ENCODE data around the gene AUTS2.
A peak's percentile ranks its signal among the peaks of the same experiment; 100 is the strongest.

The AUTS2 gene

GRCh38 chr7:69873512-69873911, 275.2 kb downstream of the AUTS2 start:
- peaks cover 59% of the 10 kb centered on the region for H3K4me1 ChIP-seq (ENCODE audit: insufficient read depth, low read length, severe bottlenecking)
- peaks cover 89% of the 10 kb centered on the region for H3K79me2 ChIP-seq (ENCODE audit: insufficient read depth, low read length)
- H2AFZ ChIP-seq (ENCODE audit: low read length), result no peak overlapping the region
- no peaks in the 10 kb centered on the region for H3F3A ChIP-seq (ENCODE audit: insufficient read depth, low read length)
- H4K20me1 ChIP-seq (ENCODE audit: insufficient read depth, low read length), result no peaks in the 10 kb centered on the region
- no peak for TF ChIP-seq EZH2 (IDR thresholded peaks at IDR 0.05; ENCODE audit: borderline replicate concordance, low read length)
- H3K9me2 ChIP-seq (ENCODE audit: low read depth, low read length), result no peaks in the 10 kb centered on the region
- H3K9me3 ChIP-seq (ENCODE audit: low read length), result no peaks in the 10 kb centered on the region
- no peaks in the 10 kb centered on the region for H3K27me3 ChIP-seq (ENCODE audit: insufficient read depth, low read length)
- H3K36me3 ChIP-seq (ENCODE audit: insufficient read depth, low read length), result no peaks in the 10 kb centered on the region
- peak overlapping the region; percentile 67 for H3K27ac ChIP-seq (ENCODE audit: low read depth, low read length, poor library complexity, severe bottlenecking)
- H3K9ac ChIP-seq (ENCODE audit: low read length), result no peak overlapping the region
- no peak overlapping the region for H3K4me2 ChIP-seq (ENCODE audit: low read length)
- no peak overlapping the region for H3K4me3 ChIP-seq (ENCODE audit: low read depth, low read length, poor library complexity, severe bottlenecking)

GRCh38 chr7:69878015-69878414, 279.7 kb downstream of the AUTS2 start:
- peaks cover 79% of the 10 kb centered on the region for H3K79me2 ChIP-seq (ENCODE audit: insufficient read depth, low read length)
- no peaks in the 10 kb centered on the region for H4K20me1 ChIP-seq (ENCODE audit: insufficient read depth, low read length)
- no peaks in the 10 kb centered on the region for H3F3A ChIP-seq (ENCODE audit: insufficient read depth, low read length)
- peak overlapping the region; percentile 21; the same call in 1 of the 2 replicates for H3K4me2 ChIP-seq (ENCODE audit: low read length)
- no peaks in the 10 kb centered on the region for H3K9me2 ChIP-seq (ENCODE audit: low read depth, low read length)
- H3K4me1 ChIP-seq (ENCODE audit: insufficient read depth, low read length, severe bottlenecking), result peaks cover 77% of the 10 kb centered on the region
- no peak overlapping the region for H3K4me3 ChIP-seq (ENCODE audit: low read depth, low read length, poor library complexity, severe bottlenecking)
- no peaks in the 10 kb centered on the region for H3K27me3 ChIP-seq (ENCODE audit: insufficient read depth, low read length)
- peaks cover 4% of the 10 kb centered on the region; the same call in 1 of the 2 replicates for H3K36me3 ChIP-seq (ENCODE audit: insufficient read depth, low read length)
- no peak overlapping the region for H2AFZ ChIP-seq (ENCODE audit: low read length)
- no peaks in the 10 kb centered on the region for H3K9me3 ChIP-seq (ENCODE audit: low read length)
- TF ChIP-seq CTCF (IDR thresholded peaks at IDR 0.05; ENCODE audit: low read length) (no peak), EZH2 (IDR thresholded peaks at IDR 0.05; ENCODE audit: borderline replicate concordance, low read length) (no peak)
- H3K27ac ChIP-seq (ENCODE audit: low read depth, low read length, poor library complexity, severe bottlenecking), result peak overlapping the region; percentile 90
- no peak overlapping the region for H3K9ac ChIP-seq (ENCODE audit: low read length)

GRCh38 chr7:69878591-69878990, 280.3 kb downstream of the AUTS2 start:
- Histone ChIP-seq H3K9me2 (ENCODE audit: low read depth, low read length) (no peaks in the 10 kb centered on the region), H3F3A (ENCODE audit: insufficient read depth, low read length) (no peaks in the 10 kb centered on the region), H3K9ac (ENCODE audit: low read length) (no peak overlapping the region), H3K27me3 (ENCODE audit: insufficient read depth, low read length) (no peaks in the 10 kb centered on the region), H3K4me3 (ENCODE audit: low read depth, low read length, poor library complexity, severe bottlenecking) (no peak overlapping the region), H4K20me1 (ENCODE audit: insufficient read depth, low read length) (no peaks in the 10 kb centered on the region), H3K4me2 (ENCODE audit: low read length) (no peak overlapping the region), H3K9me3 (ENCODE audit: low read length) (no peaks in the 10 kb centered on the region), H2AFZ (ENCODE audit: low read length) (no peak overlapping the region), H3K4me1 (ENCODE audit: insufficient read depth, low read length, severe bottlenecking) (peaks cover 76% of the 10 kb centered on the region), H3K36me3 (ENCODE audit: insufficient read depth, low read length) (peaks cover 10% of the 10 kb centered on the region; the same call in 1 of the 2 replicates), H3K79me2 (ENCODE audit: insufficient read depth, low read length) (peaks cover 76% of the 10 kb centered on the region), H3K27ac (ENCODE audit: low read depth, low read length, poor library complexity, severe bottlenecking) (peak overlapping the region; percentile 90)
- no peak for TF ChIP-seq EZH2 (IDR thresholded peaks at IDR 0.05; ENCODE audit: borderline replicate concordance, low read length)
- TF ChIP-seq CTCF (IDR thresholded peaks at IDR 0.05; ENCODE audit: low read length), result no peak

GRCh38 chr7:69879989-69880388, 281.7 kb downstream of the AUTS2 start:
- H3K4me2 ChIP-seq (ENCODE audit: low read length), result peak overlapping the region; percentile 56
- H2AFZ ChIP-seq (ENCODE audit: low read length), result no peak overlapping the region
- peaks cover 74% of the 10 kb centered on the region for H3K79me2 ChIP-seq (ENCODE audit: insufficient read depth, low read length)

More at GRCh38 chr7:69879989-69880388, 281.7 kb downstream of the AUTS2 start:
- Histone ChIP-seq H3K9me3 (ENCODE audit: low read length) (no peaks in the 10 kb centered on the region), H3K36me3 (ENCODE audit: insufficient read depth, low read length) (peaks cover 14% of the 10 kb centered on the region; the same call in 1 of the 2 replicates), H3K27ac (ENCODE audit: low read depth, low read length, poor library complexity, severe bottlenecking) (peak overlapping the region; percentile 90), H3K9ac (ENCODE audit: low read length) (peak overlapping the region; percentile 53; the same call in 1 of the 2 replicates), H3K9me2 (ENCODE audit: low read depth, low read length) (no peaks in the 10 kb centered on the region), H3K27me3 (ENCODE audit: insufficient read depth, low read length) (no peaks in the 10 kb centered on the region), H3K4me3 (ENCODE audit: low read depth, low read length, poor library complexity, severe bottlenecking) (peak overlapping the region; percentile 42), H3F3A (ENCODE audit: insufficient read depth, low read length) (no peaks in the 10 kb centered on the region), H3K4me1 (ENCODE audit: insufficient read depth, low read length, severe bottlenecking) (peaks cover 85% of the 10 kb centered on the region), H4K20me1 (ENCODE audit: insufficient read depth, low read length) (no peaks in the 10 kb centered on the region)
- TF ChIP-seq EZH2 (IDR thresholded peaks at IDR 0.05; ENCODE audit: borderline replicate concordance, low read length), result no peak
- no peak for TF ChIP-seq CTCF (IDR thresholded peaks at IDR 0.05; ENCODE audit: low read length)

Data from OCI-LY1 (cell line).